ENCODE data around the gene TCOF1.

The TCOF1 gene

DNA sequence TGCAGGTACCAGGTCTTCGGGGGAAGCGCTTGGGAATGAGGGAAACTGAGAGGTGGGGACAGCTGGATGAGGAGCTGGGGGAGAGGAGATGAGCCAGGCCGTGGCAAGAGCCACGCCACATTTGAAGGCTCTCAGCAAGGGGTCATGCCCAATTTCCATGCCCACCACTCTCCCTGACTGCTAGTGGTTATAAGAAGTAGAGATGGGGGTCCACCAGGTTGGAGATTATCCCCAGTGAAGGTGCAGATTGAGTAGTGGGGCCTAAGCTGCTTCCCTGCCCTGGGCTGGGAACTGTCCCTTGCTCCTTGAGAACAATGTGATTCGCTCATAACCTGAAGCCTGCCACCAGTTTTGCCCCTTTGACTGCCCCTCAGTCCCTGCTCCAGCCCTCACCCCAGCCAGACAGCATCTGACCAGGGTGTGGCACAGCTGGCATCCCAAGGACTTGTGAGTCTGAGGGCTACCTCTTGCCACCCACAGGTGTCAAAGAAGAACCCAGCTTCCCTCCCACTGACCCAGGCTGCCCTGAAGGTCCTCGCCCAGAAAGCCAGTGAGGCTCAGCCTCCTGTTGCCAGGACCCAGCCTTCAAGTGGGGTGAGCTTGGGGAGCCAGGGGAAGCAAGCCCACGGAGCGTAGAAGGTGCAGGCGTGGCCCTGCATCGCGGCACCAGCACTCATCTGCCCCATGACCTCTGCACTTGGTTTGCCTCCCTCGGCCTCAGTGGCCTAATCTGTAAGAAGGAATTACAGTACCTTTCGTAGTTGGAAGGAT is 33.8 kb downstream of the TCOF1 start:
- DNase-seq (ENCODE audit: low read depth), result no peak

DNA sequence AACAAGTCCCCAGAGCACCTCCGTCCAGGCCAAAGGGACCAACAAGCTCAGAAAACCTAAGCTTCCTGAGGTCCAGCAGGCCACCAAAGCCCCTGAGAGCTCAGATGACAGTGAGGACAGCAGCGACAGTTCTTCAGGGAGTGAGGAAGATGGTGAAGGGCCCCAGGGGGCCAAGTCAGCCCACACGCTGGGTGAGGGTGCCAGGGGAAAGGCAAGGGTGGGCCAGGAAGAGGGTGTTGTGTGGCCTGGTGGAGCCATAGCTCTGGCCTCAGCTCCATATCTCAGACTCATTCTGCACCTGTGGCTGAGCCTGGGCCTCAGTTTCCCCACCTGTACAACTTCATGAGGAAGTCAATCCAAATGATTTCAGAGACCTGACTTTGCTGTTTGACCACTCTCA is 34.5 kb downstream of the TCOF1 start:
- no peak for DNase-seq (ENCODE audit: low read depth)

GRCh38 chr5:150392680-150393079 is 35.2 kb downstream of the TCOF1 start:
- no peak for DNase-seq (ENCODE audit: low read depth)

DNA sequence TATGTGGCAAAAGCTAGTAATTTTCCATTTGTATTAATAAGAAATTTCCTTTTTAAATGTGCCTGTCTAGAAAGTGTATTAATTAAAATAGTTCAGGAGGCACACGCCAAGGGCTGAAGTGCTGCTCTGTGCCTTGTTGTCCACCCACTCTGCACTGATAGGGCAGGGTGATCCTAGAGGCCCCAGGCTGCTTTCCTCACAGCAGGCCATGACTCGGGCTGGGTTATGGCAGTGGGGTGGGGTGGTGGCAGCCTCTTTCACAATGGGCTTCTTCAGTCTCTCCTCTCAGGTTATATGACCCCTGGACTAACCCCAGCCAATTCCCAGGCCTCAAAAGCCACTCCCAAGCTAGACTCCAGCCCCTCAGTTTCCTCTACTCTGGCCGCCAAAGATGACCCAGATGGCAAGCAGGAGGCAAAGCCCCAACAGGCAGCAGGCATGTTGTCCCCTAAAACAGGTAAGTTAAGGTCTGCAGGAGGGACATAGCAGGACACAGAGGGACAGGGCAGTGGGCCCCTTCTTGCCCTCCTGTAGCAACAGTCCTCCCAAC is 35.7 kb downstream of the TCOF1 start:
- no peak for DNase-seq (ENCODE audit: low read depth)

- no peak for DNase-seq (ENCODE audit: low read depth)
Observed at GRCh38 chr5:150394131-150394530, 36.6 kb downstream of the TCOF1 start.

DNA sequence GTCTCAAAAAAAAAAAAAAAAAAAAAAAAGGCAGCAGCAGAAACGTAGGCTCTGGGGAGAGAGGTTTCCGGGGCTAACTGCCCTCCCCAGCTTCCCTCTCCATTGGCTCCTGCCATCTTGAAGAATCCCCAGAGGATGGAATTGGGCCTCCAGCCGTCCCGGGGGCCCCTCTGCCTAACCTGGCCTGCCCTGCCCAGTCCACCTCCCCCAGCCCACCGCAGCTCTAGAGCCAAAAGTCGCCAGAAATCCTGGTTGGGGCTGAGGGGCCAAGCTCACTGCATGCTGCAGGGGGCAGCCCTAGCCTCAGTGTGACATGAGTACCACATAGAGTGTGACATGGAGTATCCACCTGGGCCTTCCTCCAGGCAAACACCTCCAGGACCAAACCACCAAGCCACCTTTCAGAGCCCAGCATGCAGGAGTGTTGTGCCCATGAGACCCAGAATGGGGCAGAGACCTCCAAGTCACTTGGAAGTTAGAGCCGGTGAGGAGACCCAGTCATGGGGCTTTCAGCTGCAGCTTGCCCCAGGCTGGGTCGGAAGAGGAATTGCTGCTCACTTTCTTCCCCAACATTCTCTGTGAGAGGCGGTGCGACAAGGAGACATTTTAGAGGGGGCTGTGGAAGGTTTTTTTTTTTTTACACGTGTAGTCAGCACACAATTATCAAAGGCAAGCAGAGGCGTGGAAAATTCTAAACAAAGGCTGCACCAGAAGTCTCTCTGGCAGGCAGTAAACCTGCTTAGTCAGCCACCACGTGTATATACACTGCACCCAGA is 37.6 kb downstream of the TCOF1 start:
- DNase-seq (ENCODE audit: low read depth), result no peak

- DNase-seq (ENCODE audit: low read depth), result no peak
Observed at GRCh38 chr5:150395688-150395975, 38.1 kb downstream of the TCOF1 start.

- no peak for DNase-seq (ENCODE audit: low read depth)
Observed at GRCh38 chr5:150396267-150396666, 38.8 kb downstream of the TCOF1 start.

GRCh38 chr5:150397146-150397781 is 39.8 kb downstream of the TCOF1 start:
- no peak for DNase-seq (ENCODE audit: low read depth)

GRCh38 chr5:150397782-150398721 is 40.6 kb downstream of the TCOF1 start:
- no peak for DNase-seq (ENCODE audit: low read depth)

DNA sequence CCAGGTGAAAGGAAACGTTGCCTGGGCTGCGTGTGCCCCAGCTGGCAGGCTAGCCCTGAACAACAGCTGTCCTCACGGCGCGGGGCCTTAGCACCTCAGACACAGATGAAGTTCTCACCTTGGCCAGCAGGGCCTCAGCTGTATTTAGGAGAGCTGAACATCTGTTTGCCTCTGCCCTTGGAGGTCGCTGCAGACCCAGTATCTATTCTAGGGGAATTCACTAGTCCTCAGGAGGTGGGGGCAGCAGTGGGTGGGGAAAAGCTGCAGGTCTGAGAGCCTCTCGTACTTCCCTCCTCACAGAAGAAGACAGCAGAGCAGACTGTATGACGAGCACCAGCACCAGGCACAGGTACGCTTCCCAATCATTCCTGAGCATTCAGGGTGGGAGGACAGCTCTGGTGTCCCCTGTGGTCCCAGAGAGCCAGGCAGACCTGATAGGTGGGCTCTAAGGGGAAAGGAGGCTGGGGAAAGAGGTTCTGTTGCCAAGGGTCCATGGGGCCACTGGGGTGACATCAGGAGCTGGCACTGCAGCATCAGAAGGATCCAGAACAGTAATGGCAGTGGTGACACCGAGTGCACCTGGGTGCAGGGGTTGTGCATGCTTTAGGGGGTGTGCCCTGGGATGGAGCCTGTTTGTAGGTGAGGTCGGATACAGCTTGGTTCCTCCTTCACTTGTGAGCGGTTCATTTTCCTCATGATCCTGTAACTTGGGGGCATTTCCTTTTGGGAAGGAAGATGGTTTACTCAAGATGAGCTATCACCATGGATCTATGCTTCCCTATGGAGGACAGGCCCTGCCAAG is 41.4 kb downstream of the TCOF1 start:
- DNase-seq (ENCODE audit: low read depth), result no peak

DNA sequence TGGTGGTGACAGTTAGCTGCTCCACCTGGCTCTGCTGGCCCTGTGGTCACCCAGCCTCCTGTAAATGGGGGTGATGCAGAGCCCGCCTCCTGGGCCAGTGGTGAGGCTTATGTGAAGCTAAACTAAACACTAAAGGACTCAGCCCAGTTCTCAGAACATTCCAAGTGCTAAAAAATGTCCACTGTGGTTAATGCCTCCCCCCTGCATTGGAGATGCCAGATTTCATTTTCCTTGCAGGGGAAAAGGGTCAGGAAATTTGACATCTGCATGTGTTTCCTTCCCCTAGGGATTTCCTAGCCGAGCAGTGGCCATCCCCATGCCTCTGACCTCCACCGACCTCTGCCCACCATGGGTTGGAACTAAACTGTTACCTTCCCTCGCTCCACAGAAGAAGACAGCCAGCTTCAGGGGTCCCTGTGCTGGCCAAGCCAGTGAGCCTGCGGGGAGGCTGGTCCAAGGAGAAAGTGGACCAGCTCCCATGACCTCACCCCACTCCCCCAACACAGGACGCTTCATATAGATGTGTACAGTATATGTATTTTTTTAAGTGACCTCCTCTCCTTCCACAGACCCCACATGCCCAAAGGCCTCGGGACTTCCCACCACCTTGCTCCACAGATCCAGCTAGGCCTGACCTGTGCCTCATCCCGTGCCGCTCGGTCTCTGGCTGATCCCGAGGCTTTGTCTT is 42.2 kb downstream of the TCOF1 start:
- DNase-seq (ENCODE audit: low read depth), result no peak

GRCh38 chr5:150400316-150401075 is 43.0 kb downstream of the TCOF1 start:
- DNase-seq (ENCODE audit: low read depth), result no peak

- DNase-seq (ENCODE audit: low read depth), result no peak
Observed at GRCh38 chr5:150401076-150401375, 43.5 kb downstream of the TCOF1 start.

DNA sequence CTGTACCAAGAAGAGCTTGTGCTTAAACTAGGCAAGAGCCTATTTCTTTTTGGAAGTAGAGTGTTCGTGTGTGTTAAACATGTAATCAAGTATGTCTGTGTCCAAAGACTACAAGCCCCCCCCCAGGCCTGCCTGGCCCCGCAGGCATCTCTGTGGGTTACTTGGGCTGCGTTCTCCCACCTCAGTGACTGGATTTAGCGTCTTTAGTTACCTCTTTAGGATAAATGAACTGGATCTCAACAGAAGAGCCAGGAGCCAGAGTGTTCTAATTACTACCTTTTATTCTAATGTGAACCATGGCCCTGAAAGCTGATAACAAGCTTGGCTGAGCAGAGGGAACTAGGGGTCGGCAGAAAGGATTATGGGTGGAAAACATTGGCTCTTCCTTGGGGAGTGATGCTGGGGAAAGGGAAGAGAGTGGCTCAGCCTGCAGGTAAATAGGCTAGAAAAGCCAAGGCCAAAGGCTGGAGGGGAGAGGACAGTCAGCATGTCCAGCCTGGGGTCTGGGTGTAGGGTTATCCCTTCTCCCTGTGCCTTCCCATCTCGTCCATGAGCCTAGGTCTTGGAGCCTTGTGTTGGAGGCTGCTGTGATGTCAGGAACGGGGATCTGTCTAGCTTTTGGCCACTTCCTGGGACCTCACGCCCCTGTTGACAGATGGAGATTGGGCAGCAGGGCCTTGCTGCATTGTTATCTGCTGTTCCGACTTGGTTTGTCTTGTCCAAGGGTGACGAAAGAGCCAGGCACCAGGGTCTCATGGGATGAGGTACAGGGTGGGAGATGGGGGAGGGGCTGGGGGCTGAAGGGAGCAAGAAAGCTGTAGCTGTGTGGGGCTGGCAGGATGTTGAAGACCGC is 44.1 kb downstream of the TCOF1 start:
- no peak for DNase-seq (ENCODE audit: low read depth)

- no peak for DNase-seq (ENCODE audit: low read depth)
Observed at GRCh38 chr5:150402229-150402773, 44.8 kb downstream of the TCOF1 start.

- no peak for DNase-seq (ENCODE audit: low read depth)
Observed at GRCh38 chr5:150402901-150403342, 45.4 kb downstream of the TCOF1 start.

- DNase-seq (ENCODE audit: low read depth), result no peak
Observed at GRCh38 chr5:150404121-150404520, 46.6 kb downstream of the TCOF1 start.

Data from HS-27A (cell line).